ENCODE measurements around the gene PGAP6.

The PGAP6 gene

DNA sequence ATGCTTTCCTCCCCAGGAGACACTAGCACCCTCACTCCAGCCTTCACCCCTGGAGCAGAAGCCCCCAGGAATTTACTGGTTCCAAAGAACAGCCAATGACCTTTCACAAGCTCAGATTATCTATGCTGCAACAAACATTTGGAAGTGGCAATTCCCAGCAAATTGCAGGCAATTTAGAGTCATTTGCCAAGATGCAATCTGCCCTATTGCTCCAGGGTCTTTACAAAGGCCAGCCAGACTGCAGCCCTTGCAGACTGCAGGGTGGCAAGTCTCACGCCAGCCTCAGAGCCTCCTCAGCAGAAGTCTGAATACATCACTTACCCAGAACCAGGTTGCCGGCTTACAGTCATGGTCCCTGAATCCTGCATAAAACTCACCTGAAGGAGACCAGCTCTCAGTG, 51.0 kb downstream of the PGAP6 start:
- Histone ChIP-seq H3K4me1 (ENCODE audit: low read length) (no peaks in the 10 kb centered on the region), H3K79me2 (ENCODE audit: low read length) (peaks cover 82% of the 10 kb centered on the region), H3K27ac (ENCODE audit: low read length) (no peak overlapping the region), H3K9ac (ENCODE audit: low read length) (no peak overlapping the region), H3K9me2 (replicated peaks; ENCODE audit: insufficient read depth, low read length) (no peaks in the 10 kb centered on the region), H3K4me2 (ENCODE audit: low read depth, low read length) (no peak overlapping the region), H3K27me3 (replicated peaks; ENCODE audit: insufficient read depth, low read length) (no peaks in the 10 kb centered on the region), H3K4me3 (ENCODE audit: low read length) (no peak overlapping the region), H4K20me1 (ENCODE audit: insufficient read depth, low read length) (no peaks in the 10 kb centered on the region; the same call in 1 of the 2 replicates), H3F3A (ENCODE audit: insufficient read depth, low read length) (no peaks in the 10 kb centered on the region), H3K9me3 (replicated peaks; ENCODE audit: insufficient read depth, low read length) (no peaks in the 10 kb centered on the region), H3K36me3 (replicated peaks; ENCODE audit: insufficient read depth, low read length) (no peaks in the 10 kb centered on the region), H2AFZ (ENCODE audit: low read length) (no peak overlapping the region)
- DNase-seq, result no peak
- TF ChIP-seq, protein P1, sequence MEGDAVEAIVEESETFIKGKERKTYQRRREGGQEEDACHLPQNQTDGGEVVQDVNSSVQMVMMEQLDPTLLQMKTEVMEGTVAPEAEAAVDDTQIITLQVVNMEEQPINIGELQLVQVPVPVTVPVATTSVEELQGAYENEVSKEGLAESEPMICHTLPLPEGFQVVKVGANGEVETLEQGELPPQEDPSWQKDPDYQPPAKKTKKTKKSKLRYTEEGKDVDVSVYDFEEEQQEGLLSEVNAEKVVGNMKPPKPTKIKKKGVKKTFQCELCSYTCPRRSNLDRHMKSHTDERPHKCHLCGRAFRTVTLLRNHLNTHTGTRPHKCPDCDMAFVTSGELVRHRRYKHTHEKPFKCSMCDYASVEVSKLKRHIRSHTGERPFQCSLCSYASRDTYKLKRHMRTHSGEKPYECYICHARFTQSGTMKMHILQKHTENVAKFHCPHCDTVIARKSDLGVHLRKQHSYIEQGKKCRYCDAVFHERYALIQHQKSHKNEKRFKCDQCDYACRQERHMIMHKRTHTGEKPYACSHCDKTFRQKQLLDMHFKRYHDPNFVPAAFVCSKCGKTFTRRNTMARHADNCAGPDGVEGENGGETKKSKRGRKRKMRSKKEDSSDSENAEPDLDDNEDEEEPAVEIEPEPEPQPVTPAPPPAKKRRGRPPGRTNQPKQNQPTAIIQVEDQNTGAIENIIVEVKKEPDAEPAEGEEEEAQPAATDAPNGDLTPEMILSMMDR (IDR thresholded peaks at IDR 0.05; ENCODE audit: low read length), result no peak
- no peak for TF ChIP-seq EZH2phosphoT487 (IDR thresholded peaks at IDR 0.05; ENCODE audit: low read length)

DNA sequence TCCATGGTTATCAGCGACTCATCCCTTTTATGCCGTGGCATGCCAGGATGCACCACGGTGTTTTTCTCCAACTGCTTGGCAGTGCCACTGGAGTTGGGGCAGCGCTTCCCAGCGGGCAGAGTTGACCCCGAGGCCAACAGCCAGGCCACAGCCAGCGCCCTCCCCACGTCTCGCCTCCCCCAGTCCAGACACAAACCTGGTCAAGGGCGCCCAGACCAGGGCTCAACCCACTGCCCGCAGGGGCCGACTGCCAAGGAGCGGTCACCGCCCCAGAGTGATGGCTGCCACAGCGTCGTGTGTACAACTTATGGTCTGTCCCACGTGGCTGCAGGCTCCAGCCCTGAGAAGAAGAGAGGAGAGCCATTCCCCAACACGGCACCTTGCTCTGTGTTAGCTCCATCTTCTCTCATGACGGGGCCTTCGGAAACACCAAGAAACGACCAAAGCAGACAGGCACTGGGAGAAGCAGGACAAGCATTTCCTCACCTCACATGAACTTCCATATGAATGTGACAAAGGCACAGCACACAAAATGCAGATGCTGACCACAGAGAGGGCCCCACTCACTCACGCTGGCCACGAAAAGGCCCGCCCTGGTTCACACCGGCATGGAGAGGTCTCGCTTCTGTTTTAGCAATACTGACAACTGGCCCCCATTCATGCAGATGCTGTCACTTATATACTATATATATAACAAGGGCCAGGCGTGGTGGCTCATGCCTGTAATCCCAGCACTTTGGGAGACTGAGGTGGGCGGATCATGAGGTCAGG, 56.2 kb downstream of the PGAP6 start:
- H3K27me3 ChIP-seq (replicated peaks; ENCODE audit: insufficient read depth, low read length), result no peaks in the 10 kb centered on the region
- no peaks in the 10 kb centered on the region for H3K9me2 ChIP-seq (replicated peaks; ENCODE audit: insufficient read depth, low read length)
- TF ChIP-seq EZH2phosphoT487 (IDR thresholded peaks at IDR 0.05; ENCODE audit: low read length) (no peak), EZH2 (optimal IDR thresholded peaks at IDR 0.05; ENCODE audit: low read depth, low read length) (no peak)
- TF ChIP-seq, protein P1 (IDR thresholded peaks at IDR 0.05; ENCODE audit: low read length), result no peak
- H3F3A ChIP-seq (ENCODE audit: insufficient read depth, low read length), result no peaks in the 10 kb centered on the region
- H3K27ac ChIP-seq (ENCODE audit: low read length), result no peak overlapping the region
- peaks cover 75% of the 10 kb centered on the region for H3K79me2 ChIP-seq (ENCODE audit: low read length)
- no peaks in the 10 kb centered on the region for H3K4me1 ChIP-seq (ENCODE audit: low read length)
- no peaks in the 10 kb centered on the region for H4K20me1 ChIP-seq (ENCODE audit: insufficient read depth, low read length)
- no peaks in the 10 kb centered on the region for H3K36me3 ChIP-seq (replicated peaks; ENCODE audit: insufficient read depth, low read length)
- H3K4me2 ChIP-seq (ENCODE audit: low read depth, low read length), result no peak overlapping the region
- H3K9me3 ChIP-seq (replicated peaks; ENCODE audit: insufficient read depth, low read length), result no peaks in the 10 kb centered on the region
- no peak overlapping the region for H2AFZ ChIP-seq (ENCODE audit: low read length)
- no peak for DNase-seq
- H3K9ac ChIP-seq (ENCODE audit: low read length), result no peak overlapping the region
- no peak overlapping the region for H3K4me3 ChIP-seq (ENCODE audit: low read length)

DNA sequence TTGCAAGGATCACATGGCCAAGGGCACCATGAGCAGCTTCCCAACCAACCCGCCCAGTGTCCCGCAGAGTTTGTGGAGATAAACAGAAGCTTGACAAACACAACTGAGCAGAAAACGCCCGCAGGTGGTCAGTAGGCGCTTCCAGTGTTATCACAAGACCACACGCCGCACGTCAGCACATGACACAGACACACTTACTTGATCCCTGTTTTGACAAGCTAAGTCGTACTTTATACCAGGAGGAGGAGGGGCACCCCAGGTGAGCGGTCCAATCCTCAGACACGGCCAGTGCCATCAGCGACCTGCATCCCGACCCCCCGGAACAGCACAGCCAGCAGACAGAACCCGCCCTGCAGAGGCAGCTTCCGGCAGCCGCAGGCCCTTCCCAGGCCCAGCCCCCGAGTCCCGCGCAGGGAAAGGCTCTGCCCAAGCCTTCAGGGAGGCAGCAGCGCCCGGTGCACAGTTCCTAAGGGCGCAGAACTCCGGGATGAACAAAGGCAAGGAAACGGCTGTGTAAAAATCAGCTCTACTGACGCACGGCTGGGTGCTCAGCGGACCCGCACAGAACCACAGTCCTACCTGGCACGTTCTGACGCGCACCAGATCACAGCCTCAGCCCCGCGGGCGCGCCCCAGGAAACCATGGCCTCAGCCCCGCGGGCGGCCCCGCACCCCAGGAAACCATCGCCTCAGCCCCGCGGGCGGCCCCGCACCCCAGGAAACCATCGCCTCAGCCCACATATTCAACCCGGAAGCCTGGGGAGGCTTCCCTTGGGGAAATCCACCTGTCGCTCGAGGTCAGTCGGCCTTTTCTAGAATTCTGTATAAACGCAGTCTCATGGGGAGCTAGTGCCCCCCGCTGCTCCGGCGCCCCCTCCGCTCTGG, 57.1 kb downstream of the PGAP6 start:
- H3K4me2 ChIP-seq (ENCODE audit: low read depth, low read length), result no peak overlapping the region
- no peak overlapping the region for H3K4me3 ChIP-seq (ENCODE audit: low read length)
- no peaks in the 10 kb centered on the region for H3K4me1 ChIP-seq (ENCODE audit: low read length)
- H3K9ac ChIP-seq (ENCODE audit: low read length), result no peak overlapping the region
- H3K79me2 ChIP-seq (ENCODE audit: low read length), result peaks cover 74% of the 10 kb centered on the region
- no peaks in the 10 kb centered on the region for H4K20me1 ChIP-seq (ENCODE audit: insufficient read depth, low read length)
- TF ChIP-seq, protein P1 (IDR thresholded peaks at IDR 0.05; ENCODE audit: low read length), result no peak
- H3K27ac ChIP-seq (ENCODE audit: low read length), result no peak overlapping the region
- H2AFZ ChIP-seq (ENCODE audit: low read length), result no peak overlapping the region
- no peaks in the 10 kb centered on the region for H3K27me3 ChIP-seq (replicated peaks; ENCODE audit: insufficient read depth, low read length)
- no peaks in the 10 kb centered on the region for H3K9me3 ChIP-seq (replicated peaks; ENCODE audit: insufficient read depth, low read length)
- no peaks in the 10 kb centered on the region for H3F3A ChIP-seq (ENCODE audit: insufficient read depth, low read length)
- H3K36me3 ChIP-seq (replicated peaks; ENCODE audit: insufficient read depth, low read length), result no peaks in the 10 kb centered on the region
- no peak for DNase-seq
- no peaks in the 10 kb centered on the region for H3K9me2 ChIP-seq (replicated peaks; ENCODE audit: insufficient read depth, low read length)

All from MM.1S (cell line).